ENCODE results near the gene POLA1.
"Not testable (repeated sequence)": the region's sequence is repeated elsewhere in the genome, so short reads cannot be mapped to it uniquely, and the experiment has no call there.

The POLA1 gene

GRCh38 chrX:24799565-24799964 lies 105.8 kb downstream of the POLA1 start:
- no peak for DNase-seq (ENCODE audit: low read depth)

GRCh38 chrX:24805201-24805600 lies 111.5 kb downstream of the POLA1 start:
- no peak for DNase-seq (ENCODE audit: low read depth)

- DNase-seq (ENCODE audit: low read depth): not testable (repeated sequence)
These were observed 126.1 kb downstream of the POLA1 start for GRCh38 chrX:24819807-24820206.

- no peak for DNase-seq (ENCODE audit: low read depth)
These were observed 134.4 kb downstream of the POLA1 start for GRCh38 chrX:24828147-24828546.

- DNase-seq (ENCODE audit: low read depth): no peak
These were observed 134.9 kb downstream of the POLA1 start for GRCh38 chrX:24828600-24828999.

- no peak for DNase-seq (ENCODE audit: low read depth)
These were observed 140.0 kb downstream of the POLA1 start for GRCh38 chrX:24833695-24834094.

- no peak for DNase-seq (ENCODE audit: low read depth)
These were observed 144.2 kb downstream of the POLA1 start for GRCh38 chrX:24837966-24838365.

- DNase-seq (ENCODE audit: low read depth): no peak
These were observed 144.9 kb downstream of the POLA1 start for GRCh38 chrX:24838629-24839028.

- DNase-seq (ENCODE audit: low read depth): no peak
These were observed 145.6 kb downstream of the POLA1 start for GRCh38 chrX:24839331-24839730.

- no peak for DNase-seq (ENCODE audit: low read depth)
These were observed 148.8 kb downstream of the POLA1 start for GRCh38 chrX:24842486-24842885.

GRCh38 chrX:24846550-24847150 lies 152.9 kb downstream of the POLA1 start:
- no peak for DNase-seq (ENCODE audit: low read depth)

- no peak for DNase-seq (ENCODE audit: low read depth)
These were observed 157.6 kb downstream of the POLA1 start for GRCh38 chrX:24851289-24851688.

GRCh38 chrX:24851780-24852179 lies 158.1 kb downstream of the POLA1 start:
- DNase-seq (ENCODE audit: low read depth): no peak

GRCh38 chrX:24858004-24858746 lies 164.5 kb downstream of the POLA1 start:
- no peak for DNase-seq (ENCODE audit: low read depth)

- no peak for DNase-seq (ENCODE audit: low read depth)
These were observed 165.6 kb downstream of the POLA1 start for GRCh38 chrX:24859211-24859841.

- no peak for DNase-seq (ENCODE audit: low read depth)
These were observed 166.4 kb downstream of the POLA1 start for GRCh38 chrX:24860140-24860539.

- no peak for DNase-seq (ENCODE audit: low read depth)
These were observed 168.6 kb downstream of the POLA1 start for GRCh38 chrX:24862343-24862742.

GRCh38 chrX:24863779-24864178 lies 170.1 kb downstream of the POLA1 start:
- DNase-seq (ENCODE audit: low read depth): not testable (repeated sequence)

GRCh38 chrX:24870143-24870542 lies 176.4 kb downstream of the POLA1 start:
- no peak for DNase-seq (ENCODE audit: low read depth)

- DNase-seq (ENCODE audit: low read depth): no peak
These were observed 181.0 kb downstream of the POLA1 start for GRCh38 chrX:24874604-24875247.

GRCh38 chrX:24876530-24877287 lies 183.0 kb downstream of the POLA1 start:
- DNase-seq (ENCODE audit: low read depth): no peak

- DNase-seq (ENCODE audit: low read depth): no peak
These were observed 183.6 kb downstream of the POLA1 start for GRCh38 chrX:24877288-24877664.

All from stimulated activated CD8-positive, alpha-beta memory T cell treated with anti-CD3 and anti-CD28 coated beads, Interleukin-15, amount 100 ng/mL, for 24 hours (primary cell).